HCT116 (cell line): ENCODE results near the gene ASAP3. TPM values are rescaled to one million over a fixed set of nuclear protein-coding genes. Genes with fewer than 3 reads are reported as not detected.

Experiments
- ATAC-seq: fragments of 200-7000 bp; cut with Tn5 transposase; 2 replicates; pipeline ENCODE4 v1.9.1; 2020; ENCODE audit warnings: mild to moderate bottlenecking, moderate library complexity
- BruUV-seq: library from RNA; stranded (reverse); fragments of 400-500 nt; replicated peaks from 2 replicates; lab custom pipeline; 2021; lab: Mats Ljungman, UMichigan
- CTCF ChIA-PET: fragments of 300-600 bp; sonication (Branson Sonifier 250); formaldehyde crosslinking; loops from one replicate; lab custom pipeline; 2021; ENCODE audit warnings: antibody characterized with exemption; lab: Charles Lee
- POLR2A ChIA-PET: fragments of 300-600, 350-600 bp; sonication (Branson Sonifier 250); formaldehyde crosslinking; loops from one replicate; lab custom pipeline; 2021; ENCODE audit warnings: antibody characterized with exemption; lab: Charles Lee
- RAD21 ChIA-PET, 2 experiments: fragments of 300-600 bp; sonication (Branson Sonifier 250); formaldehyde crosslinking; loops; one replicate each; lab custom pipeline; 2023; ENCODE audit warnings: low total read pairs in 2 of 2; ENCODE audit not compliant: uncharacterized antibody in 2 of 2, unreplicated experiment in 2 of 2, low non-redundant PET in 1 of 2; lab: Charles Lee
- DNase-seq: peaks from one replicate; pipeline ENCODE4 v3.0.0-alpha.2; 2010; ENCODE audit warnings: low read depth, low spot score
- H2AFZ ChIP-seq: fragments of 200-600 bp; shearing (Covaris generic), sonication (generic); 2 replicates; pipeline ENCODE4 v1.6.1; 2017; ENCODE audit warnings: low read depth, mixed run types, mixed read lengths, antibody characterized with exemption, low read length; ENCODE audit not compliant: poor library complexity, severe bottlenecking
- H3K27ac ChIP-seq: 2 replicates; pipeline ENCODE4 v1.5.1; 2012; ENCODE audit warnings: low read depth, low read length
- H3K27me3 ChIP-seq: fragments of 200-600 bp; sonication (generic); 2 replicates; pipeline ENCODE4 v1.6.1; 2016; ENCODE audit warnings: mixed run types, low read length, mixed read lengths; ENCODE audit not compliant: insufficient read depth
- H3K36me3 ChIP-seq, 2 experiments: fragments of 200-500 bp in 1 of 2; fragments of 200-600 bp in 1 of 2; sonication (Bioruptor generic) in 1 of 2; sonication (generic) in 1 of 2; 2 replicates each; pipeline versions ENCODE4 v1.5.1 to v1.6.1; 2014 to 2016; ENCODE audit warnings: low read length in 2 of 2, inconsistent platforms in 1 of 2, mixed read lengths in 1 of 2, mixed run types in 1 of 2; ENCODE audit not compliant: insufficient read depth in 2 of 2, control insufficient read depth in 1 of 2
- H3K4me1 ChIP-seq, 2 experiments: fragments of 200-600 bp in 1 of 2; sonication (generic) in 1 of 2; 2 replicates each; pipeline versions ENCODE4 v1.5.1 to v1.6.1; 2012 to 2017; ENCODE audit warnings: low read length in 2 of 2, inconsistent platforms in 1 of 2, mild to moderate bottlenecking in 1 of 2, mixed read lengths in 1 of 2, mixed run types in 1 of 2, moderate library complexity in 1 of 2; ENCODE audit not compliant: insufficient read depth in 2 of 2, control insufficient read depth in 1 of 2
- H3K4me2 ChIP-seq: fragments of 200-600 bp; sonication (generic); 2 replicates; pipeline ENCODE4 v1.6.1; 2017; ENCODE audit warnings: mixed run types, low read length, mixed read lengths
- H3K4me3 ChIP-seq, 2 experiments: fragments of 200-600 bp in 1 of 2; sonication (generic) in 1 of 2; replicated peaks in 1 of 2; 2 replicates each; pipeline ENCODE4 v1.5.1; 2011 to 2016; ENCODE audit warnings: low read length in 2 of 2, control low read depth in 1 of 2, low read depth in 1 of 2, mild to moderate bottlenecking in 1 of 2, mixed read lengths in 1 of 2, mixed run types in 1 of 2
- H3K79me2 ChIP-seq: fragments of 200-600 bp; sonication (generic); 2 replicates; pipeline ENCODE4 v1.6.1; 2017; ENCODE audit warnings: mild to moderate bottlenecking, mixed run types, low read length, moderate library complexity, mixed read lengths; ENCODE audit not compliant: insufficient read depth
- H3K9ac ChIP-seq: fragments of 200-600 bp; sonication (generic); 2 replicates; pipeline ENCODE4 v1.6.1; 2016; ENCODE audit warnings: low read length, mixed read lengths
- H3K9me2 ChIP-seq: fragments of 200-600 bp; sonication (generic), shearing (Covaris generic); 2 replicates; pipeline ENCODE4 v1.6.1; 2017; ENCODE audit warnings: mixed run types, mild to moderate bottlenecking, moderate library complexity; ENCODE audit not compliant: insufficient read depth
- H3K9me3 ChIP-seq, 2 experiments: fragments of 200-500 bp in 1 of 2; fragments of 200-600 bp in 1 of 2; sonication (Bioruptor generic) in 1 of 2; sonication (generic) in 1 of 2; 2 replicates each; pipeline ENCODE4 v1.6.1; 2014 to 2017; ENCODE audit warnings: low read length in 2 of 2, mixed read lengths in 2 of 2, inconsistent platforms in 1 of 2, low read depth in 1 of 2, mild to moderate bottlenecking in 1 of 2, mixed run types in 1 of 2, moderate library complexity in 1 of 2; ENCODE audit not compliant: control insufficient read depth in 1 of 2, insufficient read depth in 1 of 2
- H4K20me1 ChIP-seq: fragments of 200-600 bp; sonication (generic), shearing (Covaris generic); 2 replicates; pipeline ENCODE4 v1.6.1; 2017; ENCODE audit warnings: mixed run types, mild to moderate bottlenecking, moderate library complexity; ENCODE audit not compliant: insufficient read depth
- MAX ChIP-seq: IDR thresholded peaks from 2 replicates; pipeline ENCODE4 v1.6.1; 2012
- POLR2AphosphoS5 ChIP-seq: IDR thresholded peaks from 2 replicates; pipeline ENCODE4 v1.6.1; 2011; ENCODE audit warnings: mild to moderate bottlenecking, low read depth, low read length, moderate library complexity
- RAD21 ChIP-seq: IDR thresholded peaks from 2 replicates; pipeline ENCODE4 v1.6.1; 2012; ENCODE audit warnings: low read depth, mild to moderate bottlenecking
- SRF ChIP-seq: IDR thresholded peaks from 2 replicates; pipeline ENCODE4 v1.6.1; 2012; ENCODE audit warnings: low read depth
- YY1 ChIP-seq: IDR thresholded peaks from 2 replicates; pipeline ENCODE4 v1.6.1; 2011; ENCODE audit warnings: low read length, low read depth, moderate library complexity, mild to moderate bottlenecking; ENCODE audit not compliant: insufficient replicate concordance; ENCODE audit errors: extremely low read depth
- ZFX ChIP-seq: fragments of 450-650 bp; IDR thresholded peaks from 2 replicates; pipeline ENCODE4 v1.6.1; 2017
- intact Hi-C: fragments of 100-400 bp; cut with micrococcal nuclease; formaldehyde crosslinking; loops from 2 replicates; pipeline ENCODE4 v1.10.0; 2022
- total RNA-seq: library from RNA; stranded (reverse); gene quantifications from one replicate; pipeline ENCODE4 v1.2.1, GENCODE V29; 2021; ENCODE audit not compliant: unreplicated experiment
- TF ChIP-seq, protein P1 (sequence below): IDR thresholded peaks from 2 replicates; pipeline ENCODE4 v1.6.1; 2012; ENCODE audit warnings: low read depth

Gene ASAP3
- total RNA-seq, 1 experiment from 2014 or later: 19.7 TPM

- DNase-seq (no peak), ATAC-seq (no peak)
- Histone ChIP-seq H3K36me3 (no peaks in the 10 kb centered on the region; a peak in 1 of 4 replicates), H3K79me2 (no peaks in the 10 kb centered on the region), H3K4me1 (peaks cover 3 to 13% of the 10 kb centered on the region in 2 experiments; a peak in 3 of 4 replicates), H4K20me1 (no peaks in the 10 kb centered on the region), H3K27ac (no peak overlapping the region), H3K9me3 (no peaks in the 10 kb centered on the region), H2AFZ (no peak overlapping the region), H3K4me3 (no peak overlapping the region), H3K4me2 (no peak overlapping the region), H3K9ac (no peak overlapping the region), H3K27me3 (no peaks in the 10 kb centered on the region), H3K9me2 (no peaks in the 10 kb centered on the region)
- ChIA-PET RAD21 (no interaction called here), CTCF (no interaction called here), POLR2A (no interaction called here)
- intact Hi-C loops: no loop called here
- BruUV-seq: no TSS peak
- TF ChIP-seq POLR2AphosphoS5 (no peak), ZFX (no peak), MAX (no peak), SRF (no peak), RAD21 (no peak), YY1 (no peak)
- TF ChIP-seq, protein P1, sequence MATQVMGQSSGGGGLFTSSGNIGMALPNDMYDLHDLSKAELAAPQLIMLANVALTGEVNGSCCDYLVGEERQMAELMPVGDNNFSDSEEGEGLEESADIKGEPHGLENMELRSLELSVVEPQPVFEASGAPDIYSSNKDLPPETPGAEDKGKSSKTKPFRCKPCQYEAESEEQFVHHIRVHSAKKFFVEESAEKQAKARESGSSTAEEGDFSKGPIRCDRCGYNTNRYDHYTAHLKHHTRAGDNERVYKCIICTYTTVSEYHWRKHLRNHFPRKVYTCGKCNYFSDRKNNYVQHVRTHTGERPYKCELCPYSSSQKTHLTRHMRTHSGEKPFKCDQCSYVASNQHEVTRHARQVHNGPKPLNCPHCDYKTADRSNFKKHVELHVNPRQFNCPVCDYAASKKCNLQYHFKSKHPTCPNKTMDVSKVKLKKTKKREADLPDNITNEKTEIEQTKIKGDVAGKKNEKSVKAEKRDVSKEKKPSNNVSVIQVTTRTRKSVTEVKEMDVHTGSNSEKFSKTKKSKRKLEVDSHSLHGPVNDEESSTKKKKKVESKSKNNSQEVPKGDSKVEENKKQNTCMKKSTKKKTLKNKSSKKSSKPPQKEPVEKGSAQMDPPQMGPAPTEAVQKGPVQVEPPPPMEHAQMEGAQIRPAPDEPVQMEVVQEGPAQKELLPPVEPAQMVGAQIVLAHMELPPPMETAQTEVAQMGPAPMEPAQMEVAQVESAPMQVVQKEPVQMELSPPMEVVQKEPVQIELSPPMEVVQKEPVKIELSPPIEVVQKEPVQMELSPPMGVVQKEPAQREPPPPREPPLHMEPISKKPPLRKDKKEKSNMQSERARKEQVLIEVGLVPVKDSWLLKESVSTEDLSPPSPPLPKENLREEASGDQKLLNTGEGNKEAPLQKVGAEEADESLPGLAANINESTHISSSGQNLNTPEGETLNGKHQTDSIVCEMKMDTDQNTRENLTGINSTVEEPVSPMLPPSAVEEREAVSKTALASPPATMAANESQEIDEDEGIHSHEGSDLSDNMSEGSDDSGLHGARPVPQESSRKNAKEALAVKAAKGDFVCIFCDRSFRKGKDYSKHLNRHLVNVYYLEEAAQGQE: no peak
Observed at GRCh38 chr1:23437355-23437664, 46.7 kb downstream of the ASAP3 start.
